Daoy (cell line): ENCODE data around the gene JAK1. TPM values are rescaled to one million over a fixed set of nuclear protein-coding genes. Genes with fewer than 3 reads are reported as not detected.
A peak's percentile ranks its signal among the peaks of the same experiment; 100 is the strongest.
"Not testable (repeated sequence)": the region's sequence is repeated elsewhere in the genome, so short reads cannot be mapped to it uniquely, and the experiment has no call there.

Experiments
- DNase-seq: peaks from one replicate; pipeline ENCODE4 v3.0.0-alpha.2; 2015; ENCODE audit warnings: low read depth
- total RNA-seq: library from RNA; depleted of rRNA; stranded (reverse); fragments of >200 nt; shearing (Covaris generic); gene quantifications from 2 replicates; pipeline ENCODE4 v1.2.3, GENCODE V29; 2014; rRNA removed

Gene JAK1
- 70.3 and 115 TPM in 2 replicates for total RNA-seq

DNA sequence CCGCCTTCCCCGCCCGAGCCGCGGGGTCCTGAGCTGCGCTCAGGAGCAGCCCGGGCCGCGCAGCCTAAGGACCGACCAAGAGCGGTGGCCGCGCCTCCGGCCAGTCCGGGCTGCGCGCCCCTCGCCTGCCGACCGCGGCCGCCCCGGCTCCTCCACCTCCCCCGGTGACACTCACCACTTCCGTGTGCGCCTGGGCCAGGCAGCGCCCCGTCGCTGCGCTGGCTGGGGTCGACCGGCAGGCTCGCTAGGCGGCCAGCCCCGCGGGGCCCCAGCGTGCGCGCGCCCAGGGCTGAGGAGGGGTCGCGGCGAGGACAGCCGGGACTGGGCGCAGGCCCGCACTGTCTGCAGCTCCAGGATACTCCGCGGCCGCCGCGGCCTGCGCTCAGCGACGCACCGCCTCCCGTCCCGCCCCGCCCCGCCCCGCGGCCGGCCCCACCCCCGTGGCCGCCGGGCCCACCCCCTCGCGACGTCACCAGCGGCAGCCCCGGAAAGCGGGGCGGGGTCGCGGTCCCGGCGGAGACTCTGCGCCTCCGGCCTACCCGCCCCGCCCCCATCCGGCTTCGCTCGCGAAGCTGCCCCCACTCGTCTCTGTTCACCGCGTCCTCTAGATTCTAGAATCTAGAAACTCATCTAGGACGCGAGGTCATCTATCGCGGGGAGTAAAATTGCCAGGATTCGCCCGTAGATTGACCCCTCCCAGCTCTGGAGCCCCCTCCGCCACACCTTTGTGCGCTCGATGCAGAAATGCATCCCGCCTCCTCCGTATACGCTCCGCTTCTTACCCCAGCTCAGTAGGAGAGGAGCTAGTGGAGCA lies at the start of gene JAK1:
Gene JAK1, minus strand, starts transcription at position 392 of the 814 bp plus-strand sequence. CDS start 80,285 bp downstream, outside the sequence.
- DNase-seq, result peak; percentile 92

DNA sequence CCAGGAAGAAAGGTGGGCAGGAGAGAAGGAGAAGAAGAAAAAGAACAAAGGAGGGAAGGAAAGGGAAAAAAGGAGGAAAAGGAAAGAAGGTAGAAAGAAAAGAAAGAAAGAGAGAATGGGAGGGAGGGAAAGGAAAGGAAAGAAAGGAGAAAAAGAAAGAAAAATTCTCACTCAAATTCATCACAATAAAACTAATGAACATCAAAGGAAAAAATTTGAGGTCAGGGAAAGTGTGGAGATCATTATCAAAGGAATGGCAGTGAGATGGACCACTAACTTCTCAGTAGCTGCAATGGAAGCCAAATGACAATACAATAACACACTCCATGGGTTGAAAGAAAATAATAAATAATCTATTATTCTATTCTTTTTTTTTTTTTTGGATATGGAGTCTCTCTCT lies 48.0 kb upstream of the JAK1 start:
- DNase-seq, result no peak

DNA sequence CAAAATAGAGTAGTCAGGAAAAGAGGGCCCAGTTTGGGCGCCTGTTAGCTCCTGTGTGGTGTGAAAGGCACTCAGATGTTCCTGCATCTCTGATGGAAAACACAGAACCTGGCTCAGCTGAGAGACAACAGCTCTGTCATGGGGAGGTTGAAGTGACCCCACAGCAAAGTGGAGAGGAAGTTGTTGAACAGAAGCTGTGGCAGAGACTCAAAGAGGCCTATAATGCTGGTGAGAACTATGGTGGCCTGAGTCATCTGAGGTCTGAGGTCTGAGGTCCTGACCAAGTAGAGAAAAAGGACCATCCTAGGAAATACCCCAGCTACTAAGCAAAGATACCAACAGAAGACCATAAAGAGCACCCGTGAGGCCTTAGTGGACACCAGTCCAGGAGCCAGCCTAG lies 45.6 kb upstream of the JAK1 start:
- no peak for DNase-seq

DNA sequence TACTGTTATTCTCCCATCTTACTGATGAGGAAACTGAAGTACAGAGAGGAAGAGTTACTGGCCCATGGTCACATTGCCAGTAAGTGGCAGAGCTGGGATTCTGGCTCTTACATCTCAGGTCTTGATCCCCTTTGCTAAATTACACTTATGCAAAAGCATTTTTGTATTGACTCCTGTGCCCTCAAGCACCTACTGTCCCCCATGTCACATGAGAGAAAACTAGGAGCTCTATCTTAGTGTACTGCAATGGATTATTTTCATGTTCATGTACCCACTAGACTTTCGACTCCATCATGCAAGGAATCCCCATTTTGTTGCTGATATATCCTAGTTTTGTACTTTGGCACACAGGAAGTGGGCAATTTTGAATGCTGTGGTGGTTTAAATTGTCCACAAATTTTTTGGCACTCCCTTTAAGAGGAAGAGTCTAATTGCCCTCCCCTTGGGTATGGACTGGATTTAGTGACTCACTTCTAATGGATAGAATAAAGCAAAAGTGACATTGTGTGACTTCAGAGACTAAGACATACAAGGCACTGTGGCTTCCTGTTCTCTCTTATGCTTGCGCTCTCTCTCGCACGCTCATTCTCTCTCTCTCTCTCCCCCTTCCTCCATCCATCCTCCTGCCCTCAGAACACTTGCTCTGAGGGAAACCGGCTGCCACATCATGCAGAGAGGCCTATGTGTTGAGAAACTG lies 43.5 kb upstream of the JAK1 start:
- DNase-seq, result peak; percentile 9

DNA sequence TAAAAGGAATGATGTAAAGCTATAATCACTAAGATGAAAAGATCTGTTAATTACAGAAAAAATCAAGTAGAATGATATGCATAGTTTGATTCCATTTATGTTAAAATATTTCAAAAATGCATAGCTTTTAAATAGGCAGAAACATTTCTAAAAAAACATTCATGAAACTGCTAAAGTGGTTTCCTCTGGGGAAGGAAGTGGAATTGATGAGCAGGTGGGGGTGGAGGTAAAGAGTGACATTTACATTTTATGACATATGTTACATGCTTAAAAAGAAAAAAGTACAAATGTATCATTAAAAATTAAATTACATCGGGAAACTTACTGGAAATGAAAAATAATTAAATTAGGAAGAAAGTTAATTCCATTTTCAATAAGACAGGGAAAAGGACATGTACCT lies 42.8 kb upstream of the JAK1 start:
- DNase-seq, result no peak

DNA sequence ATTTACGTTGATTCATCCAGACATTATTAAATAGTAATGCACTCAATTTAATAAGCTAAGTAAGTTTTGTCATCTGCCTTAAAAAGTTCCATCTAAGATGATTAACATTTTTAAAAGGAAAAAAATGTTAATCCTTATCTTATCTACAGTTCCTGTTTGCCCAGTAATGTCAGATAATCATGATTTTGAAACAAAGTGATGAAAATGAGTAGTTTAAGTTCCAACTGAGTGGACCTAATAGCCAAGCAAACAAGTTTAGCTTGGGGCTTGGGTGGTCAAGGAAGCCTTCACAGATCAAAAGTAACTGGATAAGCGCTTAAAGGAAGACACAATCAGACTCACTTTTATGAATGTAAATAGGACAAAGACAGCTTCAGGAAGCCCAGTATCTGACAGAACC lies 40.5 kb upstream of the JAK1 start:
- DNase-seq, result no peak

DNA sequence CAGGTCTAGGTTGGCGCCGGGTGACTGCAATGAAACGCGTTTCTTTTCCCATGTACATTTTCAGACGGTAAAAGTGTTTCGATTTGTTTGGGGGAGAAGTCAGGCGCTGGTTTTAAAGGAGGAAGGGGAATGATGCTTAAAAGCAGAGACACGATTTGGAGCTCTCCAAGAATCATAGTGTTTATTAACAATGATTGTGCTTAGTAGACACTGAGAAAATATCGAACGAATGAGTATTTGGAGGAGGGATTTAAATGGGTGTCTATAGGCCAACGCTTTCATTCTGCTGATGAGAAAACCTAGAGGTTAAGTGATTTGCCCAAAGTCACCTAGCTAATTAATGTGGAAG lies 36.9 kb upstream of the JAK1 start:
- DNase-seq, result no peak

DNA sequence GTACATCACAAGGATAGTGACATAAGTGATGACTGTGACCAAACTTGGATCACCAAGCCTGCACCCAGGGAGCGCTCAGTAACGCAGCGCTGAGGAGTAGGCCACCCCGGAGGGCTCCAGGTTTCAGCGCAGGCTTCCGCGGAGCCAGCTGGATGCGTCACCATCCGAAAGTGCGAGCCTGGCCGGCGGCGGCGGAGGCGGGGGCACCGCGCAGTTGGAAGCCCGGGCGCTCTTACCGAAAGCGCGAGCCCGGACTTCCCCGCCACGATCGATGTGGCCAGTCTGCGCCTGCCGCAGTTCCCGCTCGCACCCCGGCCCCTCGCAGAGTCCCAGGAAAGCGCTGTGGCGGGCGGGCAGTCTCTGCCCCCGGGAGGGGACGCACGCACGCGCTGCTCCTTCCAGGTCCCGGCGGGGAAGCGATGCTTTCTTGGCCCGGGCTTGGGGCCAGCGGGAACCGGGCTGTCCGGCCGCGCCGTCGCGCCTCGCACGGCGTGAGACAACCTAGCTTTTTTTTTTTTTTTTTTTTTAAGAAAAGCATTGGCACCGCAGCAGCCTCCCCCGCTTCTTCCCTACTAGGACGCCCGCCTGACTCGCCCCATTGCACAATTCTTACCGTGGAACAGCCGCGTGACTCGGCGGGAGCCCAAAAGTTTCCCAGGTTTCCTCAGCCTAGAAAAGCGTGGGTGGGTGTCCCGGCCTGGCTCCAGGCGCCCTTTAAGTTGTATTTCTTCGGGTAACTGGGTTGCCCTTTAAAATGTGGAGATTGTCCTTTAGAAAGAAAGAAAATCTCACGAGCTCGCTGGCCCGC lies 36.4 kb upstream of the JAK1 start:
- DNase-seq, result peak; percentile 90

DNA sequence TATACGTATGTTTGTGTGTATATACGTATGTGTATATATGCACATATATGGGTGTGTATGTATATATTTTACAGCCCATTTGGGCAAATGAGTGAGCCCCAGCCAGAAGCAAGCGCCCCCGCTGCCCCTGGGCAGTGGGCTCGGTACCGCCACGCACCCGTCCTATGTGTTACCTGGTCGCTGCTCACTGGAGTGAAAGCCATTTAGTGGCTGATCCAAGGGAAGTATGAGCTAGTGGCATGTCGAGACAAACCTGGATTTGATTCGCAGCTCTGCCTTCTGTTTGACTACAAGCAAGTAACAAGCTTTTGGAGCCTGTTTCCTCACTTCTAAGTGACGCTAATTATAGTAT lies 35.8 kb upstream of the JAK1 start:
- DNase-seq, result no peak

DNA sequence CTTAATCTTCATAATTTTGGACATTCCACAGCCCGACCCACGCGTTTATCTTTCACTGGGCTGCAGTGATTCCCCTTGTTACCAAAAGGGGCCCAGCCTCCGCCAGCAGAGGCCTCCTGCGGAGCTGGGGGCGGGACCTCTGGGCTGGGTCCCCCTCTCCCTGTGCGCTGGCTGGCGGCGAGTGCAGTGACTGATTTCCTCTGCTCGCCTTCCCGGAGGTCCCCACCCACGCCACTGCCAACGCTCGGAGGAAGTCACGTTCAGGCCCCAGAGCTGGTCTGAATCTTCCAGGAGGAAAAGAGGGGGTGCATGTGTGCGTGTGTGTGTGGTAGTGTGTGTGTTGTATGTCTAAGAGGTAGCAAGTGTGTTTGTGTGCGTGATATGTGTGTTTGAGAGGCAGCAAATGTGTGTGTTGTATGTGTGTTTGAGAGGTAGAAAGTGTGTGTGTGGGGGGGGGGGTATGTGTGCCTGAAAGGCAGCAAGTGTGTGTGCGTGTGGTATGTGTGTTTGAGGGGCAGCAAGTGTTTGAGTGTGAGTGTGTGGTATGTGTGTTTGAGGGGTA lies 35.0 kb upstream of the JAK1 start:
- DNase-seq, result no peak

DNA sequence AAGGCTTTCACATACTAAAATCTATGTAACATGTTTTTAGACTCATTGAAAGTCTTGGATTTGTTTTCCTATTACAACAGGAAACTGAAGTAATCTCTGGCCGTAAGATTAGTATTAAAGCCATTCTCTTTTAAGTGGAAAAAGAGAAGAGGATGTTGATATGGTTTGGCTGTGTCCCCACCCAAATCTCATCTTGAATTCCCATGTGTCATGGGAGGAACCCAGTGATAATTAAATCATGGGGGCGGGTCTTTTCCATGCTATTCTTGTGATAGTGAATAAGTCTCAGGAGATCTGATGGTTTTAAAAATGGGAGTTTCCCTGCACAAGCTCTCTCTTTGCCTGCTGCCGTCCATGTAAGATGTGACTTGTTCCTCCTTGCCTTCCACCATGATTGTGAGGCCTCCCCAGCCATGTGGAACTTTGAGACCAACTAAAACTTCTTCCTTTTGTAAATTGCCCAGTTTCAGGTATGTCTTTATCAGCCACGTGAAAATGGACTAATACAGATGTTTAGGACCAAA lies 32.1 kb upstream of the JAK1 start:
- DNase-seq, result not testable (repeated sequence)

DNA sequence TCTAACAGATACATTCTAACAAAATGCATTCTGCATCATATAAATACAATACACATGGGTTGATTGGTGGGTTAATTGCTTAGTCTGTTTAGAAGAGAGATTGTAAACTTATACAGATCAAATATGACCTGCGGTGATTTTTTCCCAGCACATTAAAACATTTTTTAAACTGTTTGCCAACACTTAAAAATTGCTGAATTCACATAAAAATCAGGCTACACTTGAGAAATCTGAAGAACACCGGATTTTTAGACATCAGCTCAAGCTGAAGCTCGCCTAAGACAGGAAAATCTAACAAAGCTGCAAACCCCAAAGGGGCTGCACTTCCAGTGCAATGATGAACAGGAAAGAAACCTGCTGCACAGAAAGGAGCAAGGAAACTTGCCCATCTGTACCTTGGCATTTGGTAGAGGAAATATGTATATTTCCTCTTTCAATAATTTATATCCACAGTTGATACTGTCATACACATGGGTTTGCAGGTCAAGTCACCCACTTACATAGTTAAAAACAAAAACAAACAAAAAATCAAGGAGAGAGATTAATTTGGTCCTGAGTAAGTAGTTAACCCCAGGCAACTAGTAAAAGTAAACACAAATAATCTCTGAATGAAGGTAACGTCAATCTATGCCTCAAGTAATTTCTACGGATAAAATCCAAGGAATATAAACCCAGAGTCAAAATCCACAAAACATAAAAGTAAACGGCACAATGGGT lies 30.4 kb upstream of the JAK1 start:
- DNase-seq, result no peak

DNA sequence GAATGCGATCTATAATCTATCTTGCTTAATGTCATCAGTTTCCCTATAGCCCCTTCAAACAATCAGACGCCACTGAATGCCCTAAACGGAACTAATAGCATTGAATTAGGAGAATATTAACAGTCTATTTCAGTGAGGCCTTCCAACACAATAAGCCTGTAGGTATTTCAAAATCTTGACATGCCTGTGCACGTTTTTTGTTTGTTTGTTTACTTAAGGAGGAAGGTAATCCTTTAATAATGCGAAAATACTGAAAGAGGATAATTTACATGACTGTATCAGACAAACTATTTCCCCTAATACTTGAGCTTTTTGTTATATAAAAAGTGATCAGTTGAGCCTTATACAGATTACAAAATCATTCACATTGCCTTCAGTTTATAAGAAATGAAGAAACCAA lies 29.0 kb upstream of the JAK1 start:
- DNase-seq, result no peak

DNA sequence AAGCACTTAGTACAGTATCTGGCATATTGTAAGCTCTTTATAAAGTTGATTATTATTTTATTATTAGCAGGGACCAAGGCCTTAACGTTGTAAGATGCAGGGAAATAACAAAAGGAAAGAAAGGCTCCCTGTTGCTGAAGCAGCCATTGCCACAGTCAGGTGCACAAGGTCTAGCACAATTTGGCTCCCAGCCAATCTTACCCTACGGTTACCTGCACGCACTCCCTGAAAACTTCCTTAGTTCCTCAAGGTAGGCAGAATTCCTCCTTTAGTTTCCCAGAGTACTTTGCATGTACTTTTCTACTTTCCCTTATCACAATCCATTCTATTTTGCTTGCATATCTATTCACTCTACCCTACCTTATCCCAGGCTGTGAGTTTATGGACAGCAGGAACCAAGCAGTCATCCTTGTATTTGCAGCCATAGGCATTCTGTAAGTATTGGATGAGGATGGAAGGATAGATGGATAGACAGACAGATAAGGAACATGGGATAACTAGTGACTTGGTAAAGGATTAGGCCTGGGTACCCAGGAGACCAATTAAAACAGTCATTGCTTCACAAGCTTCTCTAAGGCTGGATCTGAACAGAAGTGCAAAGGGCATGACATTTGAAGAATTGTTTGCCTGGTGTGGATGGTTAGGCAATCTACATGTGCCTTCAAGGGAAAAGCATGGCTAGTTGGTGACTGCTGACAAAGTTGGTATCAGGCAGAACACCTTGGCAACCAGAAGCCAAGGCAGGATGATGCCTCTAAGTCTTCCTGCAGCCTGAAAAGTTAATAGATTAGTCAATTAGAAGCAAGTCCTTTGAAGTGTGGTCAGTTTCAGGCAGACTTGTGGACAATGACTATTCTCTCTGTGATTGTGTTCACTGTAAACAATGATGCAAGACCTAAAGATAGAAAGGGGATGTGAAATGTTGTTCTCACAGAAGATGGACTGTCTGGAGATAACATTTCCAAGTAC lies 20.8 kb upstream of the JAK1 start:
- no peak for DNase-seq

DNA sequence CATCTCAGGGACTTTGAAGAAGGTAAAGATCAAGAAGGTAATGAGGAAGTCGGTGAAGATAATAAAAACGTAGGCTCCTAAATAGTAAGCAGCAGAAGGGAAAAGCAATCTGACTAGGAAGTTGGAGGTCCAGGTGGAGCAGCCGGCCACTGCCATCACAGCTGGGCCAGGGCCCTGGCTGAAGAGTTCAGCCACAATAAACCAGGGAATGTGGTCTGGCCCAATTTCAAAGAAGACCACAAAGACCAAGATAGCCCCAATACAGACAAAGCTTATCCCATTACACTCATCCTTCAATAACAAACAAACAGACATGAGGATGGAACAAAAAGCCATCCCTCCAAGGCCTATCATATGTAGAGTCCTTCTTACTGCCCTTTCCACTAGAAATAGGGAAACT lies 18.4 kb upstream of the JAK1 start:
- DNase-seq, result no peak

DNA sequence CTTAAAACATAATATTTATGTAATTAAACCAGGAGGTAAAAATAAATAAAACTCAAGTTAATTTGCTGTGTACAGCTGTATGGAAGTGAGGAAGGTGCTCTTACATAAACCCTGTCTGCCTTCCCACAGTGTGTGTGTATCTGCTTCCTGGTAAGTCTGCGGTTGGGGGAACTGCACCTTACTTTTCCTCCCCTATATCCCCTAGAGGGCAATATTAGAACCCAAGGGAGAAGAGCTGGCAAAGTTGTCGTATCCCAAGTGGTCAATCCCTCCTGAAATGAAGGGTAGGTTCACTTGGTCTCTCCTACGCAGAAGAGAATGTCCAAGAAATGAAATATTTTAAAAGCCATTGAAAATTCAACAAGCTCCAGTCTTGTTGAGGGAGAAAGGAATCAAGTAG lies 17.8 kb upstream of the JAK1 start:
- no peak for DNase-seq

DNA sequence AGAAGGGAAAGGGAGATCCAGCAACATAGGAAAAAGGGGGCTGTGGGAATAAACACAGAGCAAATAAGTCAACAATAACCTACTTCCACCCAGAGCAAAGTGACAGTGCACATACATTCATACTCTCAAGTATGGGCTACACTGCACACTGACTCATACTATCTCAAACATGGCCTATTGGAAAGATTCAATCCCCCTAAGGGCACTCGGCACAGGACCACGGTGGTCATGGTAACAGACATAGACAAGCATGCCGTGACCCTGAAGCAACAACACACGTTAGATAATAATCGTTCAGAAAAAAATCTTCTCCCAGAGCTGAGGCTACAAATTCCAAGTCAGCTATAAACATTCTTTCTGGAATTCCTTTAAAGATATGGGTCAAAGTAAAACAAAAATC lies 16.8 kb upstream of the JAK1 start:
- DNase-seq, result peak; percentile 91

DNA sequence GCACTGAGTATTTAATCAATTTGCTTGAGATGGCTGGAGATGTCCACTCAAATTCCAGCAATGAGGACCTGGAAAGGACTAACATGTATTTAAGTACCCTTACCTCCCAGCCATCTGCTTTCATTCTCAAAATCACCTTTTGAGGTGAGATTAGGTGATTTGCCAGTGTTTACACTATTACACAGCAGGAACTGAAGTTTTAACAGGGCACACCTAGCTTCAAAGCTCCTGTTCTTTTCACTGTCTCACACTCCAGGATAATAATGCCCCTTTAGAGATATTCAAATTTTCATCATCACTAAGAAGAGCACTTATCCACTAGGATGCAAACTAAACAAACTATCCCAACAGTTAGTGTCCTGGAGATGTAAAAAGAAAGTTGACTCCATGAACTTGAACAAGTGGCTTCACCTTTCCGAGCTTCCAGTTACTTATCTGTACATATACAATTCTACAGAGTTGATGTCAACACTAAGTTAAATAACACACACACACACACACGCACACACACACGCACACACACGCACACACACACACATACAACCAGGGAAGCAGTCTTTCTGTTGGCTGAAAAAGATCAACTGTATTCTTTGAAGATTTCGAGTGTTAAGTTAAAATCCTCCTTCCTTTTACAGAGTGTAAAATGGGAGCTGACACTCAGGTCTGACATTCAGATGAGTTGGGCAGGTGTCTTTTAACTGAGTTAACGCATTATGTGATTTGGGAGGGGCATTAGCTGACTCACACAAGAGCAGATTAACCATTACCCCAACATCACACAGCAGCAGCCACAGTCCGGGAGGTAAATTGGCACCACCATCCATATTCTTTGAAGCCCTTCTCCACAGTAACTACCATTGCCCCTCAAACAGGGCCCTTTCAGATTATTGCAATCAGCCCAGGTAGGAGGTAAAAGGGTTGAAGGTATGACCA lies 15.5 kb upstream of the JAK1 start:
- DNase-seq, result peak; percentile 44
